OCI-LY3 (cell line): Measurements from ENCODE around the gene TWIST2.

Source experiments
- H2AFZ ChIP-seq: fragments of 200-600, 300-600 bp; shearing (Covaris generic); 2 replicates; pipeline ENCODE4 v1.6.0; 2014; ENCODE audit warnings: antibody characterized with exemption, low read depth, low read length
- H3K27ac ChIP-seq: fragments of 200-600, 300-600 bp; sonication (generic); 2 replicates; pipeline ENCODE4 v1.5.1; 2014; ENCODE audit warnings: mild to moderate bottlenecking, low read length, moderate library complexity, mixed read lengths
- H3K27me3 ChIP-seq: fragments of 200-600, 300-600 bp; sonication (generic); 2 replicates; pipeline ENCODE4 v1.6.1; 2014; ENCODE audit warnings: low read depth, low read length, mixed read lengths
- H3K36me3 ChIP-seq: fragments of 200-600, 300-600 bp; sonication (generic); replicated peaks from 2 replicates; pipeline ENCODE3; 2014; ENCODE audit warnings: low read depth, low read length, mixed read lengths
- H3K4me1 ChIP-seq: fragments of 300-600, 200-600 bp; sonication (generic); 2 replicates; pipeline ENCODE4 v1.6.1; 2014; ENCODE audit warnings: low read length, mixed read lengths
- H3K4me2 ChIP-seq: fragments of 200-600, 300-600 bp; sonication (generic); 2 replicates; pipeline ENCODE4 v1.6.1; 2014; ENCODE audit warnings: low read length, mixed read lengths
- H3K4me3 ChIP-seq: fragments of 300-600, 200-600 bp; sonication (generic); 2 replicates; pipeline ENCODE4 v1.5.1; 2014; ENCODE audit warnings: antibody characterized with exemption, mild to moderate bottlenecking, low read length, moderate library complexity
- H3K79me2 ChIP-seq: fragments of 300-600, 200-600 bp; shearing (Covaris generic); 2 replicates; pipeline ENCODE4 v1.6.1; 2014; ENCODE audit warnings: mild to moderate bottlenecking, low read length, mixed read lengths
- H3K9ac ChIP-seq: fragments of 300-600, 200-600 bp; shearing (Covaris generic); 2 replicates; pipeline ENCODE4 v1.6.0; 2014; ENCODE audit warnings: mild to moderate bottlenecking, low read length, moderate library complexity
- H3K9me3 ChIP-seq: fragments of 200-600, 300-600 bp; shearing (Covaris generic); 2 replicates; pipeline ENCODE4 v1.6.1; 2014; ENCODE audit warnings: low read length, mixed read lengths; ENCODE audit not compliant: insufficient read depth
- H4K20me1 ChIP-seq: fragments of 200-600, 300-600 bp; sonication (generic); 2 replicates; pipeline ENCODE4 v1.6.1; 2016; ENCODE audit warnings: low read length, mixed read lengths; ENCODE audit not compliant: insufficient read depth
- EZH2phosphoT487 ChIP-seq: fragments of 200-600 bp; shearing (Covaris generic); IDR thresholded peaks from 2 replicates; pipeline ENCODE4 v1.6.1; 2018; ENCODE audit warnings: antibody characterized with exemption, mixed run types, low read depth
- TF ChIP-seq, protein P1 (sequence below): fragments of 200-600, 300-600 bp; sonication (generic); IDR thresholded peaks from 2 replicates; pipeline ENCODE4 v1.5.1; 2014; ENCODE audit warnings: antibody characterized with exemption, low read length, low read depth

The TWIST2 gene

DNA sequence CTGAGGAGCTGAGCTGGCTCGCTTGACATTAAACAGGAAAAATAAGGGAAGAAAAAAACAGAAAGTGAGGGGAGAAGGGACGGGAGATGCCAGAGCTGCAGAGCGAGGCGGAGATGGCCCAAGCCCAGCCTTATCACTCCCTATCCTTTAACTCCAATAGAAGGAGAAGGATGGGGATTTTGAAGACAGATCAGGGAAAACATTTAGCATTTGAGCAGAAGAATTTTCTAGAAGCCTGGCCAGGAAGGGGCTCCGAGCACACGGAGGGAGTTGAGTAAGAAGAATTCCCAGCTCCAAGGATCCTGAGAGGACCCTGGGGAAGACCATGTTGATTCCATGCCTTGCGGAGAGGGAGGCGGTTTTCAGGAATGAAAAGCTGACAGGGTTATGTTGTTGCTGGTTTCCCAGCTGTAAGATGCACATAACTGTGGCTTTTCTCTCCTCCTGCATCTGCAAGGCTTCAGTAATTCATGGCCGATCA lies 35.6 kb downstream of the TWIST2 start:
- no peak overlapping the region for H3K4me3 ChIP-seq
- TF ChIP-seq, protein P1, sequence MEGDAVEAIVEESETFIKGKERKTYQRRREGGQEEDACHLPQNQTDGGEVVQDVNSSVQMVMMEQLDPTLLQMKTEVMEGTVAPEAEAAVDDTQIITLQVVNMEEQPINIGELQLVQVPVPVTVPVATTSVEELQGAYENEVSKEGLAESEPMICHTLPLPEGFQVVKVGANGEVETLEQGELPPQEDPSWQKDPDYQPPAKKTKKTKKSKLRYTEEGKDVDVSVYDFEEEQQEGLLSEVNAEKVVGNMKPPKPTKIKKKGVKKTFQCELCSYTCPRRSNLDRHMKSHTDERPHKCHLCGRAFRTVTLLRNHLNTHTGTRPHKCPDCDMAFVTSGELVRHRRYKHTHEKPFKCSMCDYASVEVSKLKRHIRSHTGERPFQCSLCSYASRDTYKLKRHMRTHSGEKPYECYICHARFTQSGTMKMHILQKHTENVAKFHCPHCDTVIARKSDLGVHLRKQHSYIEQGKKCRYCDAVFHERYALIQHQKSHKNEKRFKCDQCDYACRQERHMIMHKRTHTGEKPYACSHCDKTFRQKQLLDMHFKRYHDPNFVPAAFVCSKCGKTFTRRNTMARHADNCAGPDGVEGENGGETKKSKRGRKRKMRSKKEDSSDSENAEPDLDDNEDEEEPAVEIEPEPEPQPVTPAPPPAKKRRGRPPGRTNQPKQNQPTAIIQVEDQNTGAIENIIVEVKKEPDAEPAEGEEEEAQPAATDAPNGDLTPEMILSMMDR: no peak
- no peak for TF ChIP-seq EZH2phosphoT487
- no peak overlapping the region for H3K27ac ChIP-seq
- H3K79me2 ChIP-seq: no peaks in the 10 kb centered on the region
- no peaks in the 10 kb centered on the region for H3K27me3 ChIP-seq
- H3K36me3 ChIP-seq: no peaks in the 10 kb centered on the region
- no peaks in the 10 kb centered on the region for H3K4me1 ChIP-seq
- no peaks in the 10 kb centered on the region for H4K20me1 ChIP-seq
- no peaks in the 10 kb centered on the region for H3K9me3 ChIP-seq
- H2AFZ ChIP-seq: no peak overlapping the region
- H3K9ac ChIP-seq: no peak overlapping the region
- H3K4me2 ChIP-seq: no peak overlapping the region

DNA sequence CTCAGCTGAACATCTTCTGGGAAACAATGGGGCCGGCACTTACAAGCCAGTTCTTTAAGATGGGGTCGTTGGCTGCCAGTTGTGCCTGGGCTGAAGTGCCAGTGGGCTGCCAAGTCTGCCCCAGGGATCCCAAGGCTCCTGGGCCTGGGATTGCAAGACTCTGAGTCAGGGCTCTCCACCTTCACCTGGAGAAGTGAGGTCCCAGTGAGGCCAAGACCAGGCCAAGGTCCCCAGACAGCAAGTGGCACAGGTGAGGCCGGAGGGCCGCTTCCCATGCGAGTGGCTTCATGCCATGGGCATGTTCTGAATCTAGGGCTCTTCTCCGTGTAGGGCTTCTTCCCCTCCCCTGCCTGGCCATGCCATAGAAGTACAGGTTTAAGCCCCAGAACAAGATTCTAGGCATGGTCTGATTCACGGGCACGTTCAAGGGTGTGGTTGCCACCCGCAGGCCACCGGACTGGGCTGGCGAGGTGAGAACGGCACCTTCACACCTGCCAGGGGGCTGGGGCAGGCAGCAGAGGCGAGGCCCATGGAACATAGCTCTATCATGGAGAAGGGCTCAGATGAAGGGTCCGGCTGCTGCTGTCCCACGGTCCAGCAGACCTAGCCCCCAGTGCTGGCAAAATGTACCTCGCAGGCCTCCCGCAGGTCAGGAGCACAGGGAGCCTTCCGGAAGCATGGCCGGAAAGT lies 36.4 kb downstream of the TWIST2 start:
- Histone ChIP-seq H3K79me2 (no peaks in the 10 kb centered on the region), H3K4me1 (no peaks in the 10 kb centered on the region), H4K20me1 (no peaks in the 10 kb centered on the region), H3K9ac (no peak overlapping the region), H3K4me2 (no peak overlapping the region), H3K9me3 (no peaks in the 10 kb centered on the region), H3K27me3 (0 out of 2 replicates have a peak, but pooled peaks cover 4% of the 10 kb centered on the region), H3K27ac (no peak overlapping the region), H3K36me3 (no peaks in the 10 kb centered on the region), H3K4me3 (no peak overlapping the region), H2AFZ (no peak overlapping the region)
- TF ChIP-seq EZH2phosphoT487: no peak
- TF ChIP-seq, protein P1: no peak

DNA sequence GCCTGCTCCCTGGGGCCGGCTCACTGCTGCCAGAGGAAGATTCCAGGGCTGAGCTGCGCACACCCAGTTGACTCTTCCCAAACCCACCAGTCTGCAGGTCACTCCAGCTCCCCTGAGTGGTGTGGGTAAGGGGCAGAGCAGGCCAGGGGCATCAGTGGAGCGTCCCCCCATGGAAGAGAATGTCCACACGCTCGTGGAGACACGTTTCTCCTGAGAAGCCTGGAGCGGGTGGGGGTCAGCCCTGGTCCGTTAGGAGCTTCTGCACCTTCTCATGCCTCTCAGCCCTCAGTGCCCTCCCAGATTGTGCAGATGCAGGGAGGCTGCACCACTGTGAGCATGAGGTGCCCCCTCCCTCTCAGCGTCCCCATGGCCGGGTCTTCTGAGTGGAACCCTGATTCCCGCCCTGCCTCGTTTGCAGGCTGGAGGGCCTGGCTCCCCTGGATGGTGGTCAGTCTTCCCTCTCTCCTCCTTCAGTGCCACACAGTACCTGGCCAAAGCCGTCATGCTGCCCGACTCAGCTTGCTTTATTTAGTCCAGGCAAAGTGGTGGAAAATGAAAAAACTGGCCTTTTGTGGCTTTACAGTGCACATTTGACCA lies 37.0 kb downstream of the TWIST2 start:
- H3K79me2 ChIP-seq: no peaks in the 10 kb centered on the region
- H2AFZ ChIP-seq: no peak overlapping the region
- TF ChIP-seq, protein P1: no peak
- TF ChIP-seq EZH2phosphoT487: no peak
- no peaks in the 10 kb centered on the region for H3K9me3 ChIP-seq
- H3K4me2 ChIP-seq: no peak overlapping the region
- no peaks in the 10 kb centered on the region for H4K20me1 ChIP-seq
- no peaks in the 10 kb centered on the region for H3K4me1 ChIP-seq
- H3K36me3 ChIP-seq: no peaks in the 10 kb centered on the region
- H3K27ac ChIP-seq: no peak overlapping the region
- 0 out of 2 replicates have a peak, but pooled peaks cover 4% of the 10 kb centered on the region for H3K27me3 ChIP-seq
- no peak overlapping the region for H3K4me3 ChIP-seq
- no peak overlapping the region for H3K9ac ChIP-seq

DNA sequence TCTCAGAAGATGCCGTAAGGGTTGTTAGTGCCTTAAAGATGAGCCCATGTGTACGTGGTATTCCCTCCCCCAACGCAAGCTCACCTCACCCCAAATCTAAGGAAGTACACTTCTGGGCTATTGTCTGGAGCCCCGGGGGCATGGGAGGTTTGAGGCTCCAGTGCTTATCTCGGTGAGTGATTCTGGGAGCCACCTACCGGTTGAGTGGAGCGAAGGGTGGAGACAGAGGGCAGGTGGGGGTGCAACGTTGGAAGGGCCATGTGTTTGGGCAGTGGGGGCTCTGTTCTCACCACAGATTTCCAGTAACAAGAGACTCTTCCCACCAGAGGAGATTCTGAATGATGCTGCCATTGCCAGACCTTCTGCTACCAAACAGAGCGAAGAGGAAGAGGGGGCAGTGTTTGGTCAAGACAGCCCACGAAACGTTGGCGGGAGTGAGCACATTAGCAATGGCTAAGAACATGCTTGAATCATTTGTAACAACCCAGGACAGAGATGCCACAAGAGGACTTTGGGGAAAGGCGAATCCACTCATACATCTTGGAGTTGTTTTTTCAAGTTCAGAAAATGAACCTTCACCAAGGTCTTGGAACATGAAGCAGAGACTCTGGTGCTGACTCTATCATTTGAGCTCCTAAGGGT lies 38.7 kb downstream of the TWIST2 start:
- no peak overlapping the region for H2AFZ ChIP-seq
- H3K4me2 ChIP-seq: no peak overlapping the region

More for the DNA sequence above, 38.7 kb downstream of the TWIST2 start:
- Histone ChIP-seq H3K4me3 (no peak overlapping the region), H3K27me3 (0 out of 2 replicates have a peak, but pooled peaks cover 4% of the 10 kb centered on the region), H3K79me2 (no peaks in the 10 kb centered on the region), H3K9me3 (no peaks in the 10 kb centered on the region), H4K20me1 (no peaks in the 10 kb centered on the region), H3K4me1 (no peaks in the 10 kb centered on the region), H3K9ac (no peak overlapping the region), H3K36me3 (no peaks in the 10 kb centered on the region), H3K27ac (no peak overlapping the region)
- TF ChIP-seq, protein P1: no peak
- no peak for TF ChIP-seq EZH2phosphoT487
